Measurements from ENCODE around the gene ZNF780B.
"Not testable (repeated sequence)": the region's sequence is repeated elsewhere in the genome, so short reads cannot be mapped to it uniquely, and the experiment has no call there.

The ZNF780B gene

DNA sequence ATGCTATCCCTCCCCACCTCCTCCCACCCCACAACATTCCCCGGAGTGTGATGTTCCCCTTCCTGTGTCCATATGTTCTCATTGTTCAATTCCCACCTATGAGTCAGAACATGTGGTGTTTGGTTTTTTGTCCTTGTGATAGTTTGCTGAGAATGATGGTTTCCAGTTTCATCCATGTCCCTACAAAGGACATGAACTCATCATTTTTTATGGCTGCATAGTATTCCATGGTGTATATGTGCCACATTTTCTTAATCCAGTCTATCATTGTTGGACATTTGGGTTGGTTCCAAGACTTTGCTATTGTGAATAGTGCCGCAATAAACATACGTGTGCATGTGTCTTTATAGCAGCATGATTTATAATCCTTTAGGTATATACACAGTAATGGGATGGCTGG is 18.0 kb downstream of the ZNF780B start:
- DNase-seq (ENCODE audit: low spot score) = not testable (repeated sequence)

DNA sequence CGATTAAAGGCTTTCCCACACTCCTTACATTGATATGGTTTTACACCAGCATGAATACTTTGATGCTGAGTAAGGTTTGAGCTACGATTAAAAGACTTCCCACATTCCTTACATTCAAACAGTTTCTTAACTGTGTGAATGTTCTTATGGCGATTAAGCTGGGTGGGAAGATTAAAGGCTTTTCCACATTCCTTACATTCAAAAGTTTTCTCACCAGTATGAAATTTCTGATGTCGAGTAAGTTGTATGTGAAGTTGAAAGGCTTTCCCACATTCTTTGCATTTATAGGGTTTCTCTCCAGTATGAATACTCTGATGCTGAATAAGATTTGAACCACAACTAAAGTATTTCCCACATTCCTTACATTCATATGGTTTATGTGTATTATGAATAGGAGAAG is 20.0 kb downstream of the ZNF780B start:
- no peak for DNase-seq (ENCODE audit: low spot score)

DNA sequence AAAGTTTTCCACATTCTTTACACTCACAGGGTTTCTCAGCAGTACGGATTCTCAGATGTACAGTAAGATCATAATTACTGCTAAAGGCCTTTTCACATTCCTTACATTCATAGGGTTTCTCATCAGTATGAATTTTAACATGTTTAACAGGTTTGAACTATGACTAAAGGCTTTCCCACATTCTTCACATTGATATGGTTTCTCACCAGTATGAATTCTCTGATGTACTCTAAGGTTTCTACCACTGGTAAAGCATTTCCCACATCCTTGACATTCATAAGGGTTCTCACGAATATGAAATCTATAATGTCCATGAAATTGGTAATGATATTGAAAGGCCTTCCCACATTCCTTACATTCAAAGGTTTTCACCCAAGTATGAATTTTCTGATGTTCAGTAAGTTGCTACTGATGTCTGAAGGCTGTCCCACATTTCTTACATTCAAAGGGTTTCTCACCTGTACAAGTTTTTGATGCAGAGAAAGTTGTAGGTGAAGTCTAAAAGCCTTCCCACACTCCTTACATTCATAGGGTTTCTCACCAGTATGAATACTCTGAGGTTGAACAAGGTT is 22.0 kb downstream of the ZNF780B start:
- DNase-seq (ENCODE audit: low spot score) = no peak

DNA sequence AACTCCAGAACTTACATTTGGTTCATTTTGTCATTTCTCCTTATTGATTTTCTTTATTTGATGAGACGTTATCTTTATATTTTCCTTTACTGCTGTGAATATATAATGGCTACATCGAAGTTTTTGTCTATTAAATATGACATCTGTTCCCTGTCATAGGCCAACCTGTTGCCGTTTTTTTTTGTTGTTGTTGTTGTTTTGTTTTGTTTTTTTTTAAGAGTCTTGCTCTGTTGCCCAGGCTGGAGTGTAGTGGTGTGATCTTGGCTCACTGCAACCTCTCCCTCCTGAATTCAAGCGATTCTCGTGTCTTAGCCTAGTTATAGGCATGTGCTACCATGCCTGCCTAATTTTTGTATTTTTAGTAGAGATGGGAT is 29.4 kb downstream of the ZNF780B start:
- no peak for DNase-seq (ENCODE audit: low spot score)

DNA sequence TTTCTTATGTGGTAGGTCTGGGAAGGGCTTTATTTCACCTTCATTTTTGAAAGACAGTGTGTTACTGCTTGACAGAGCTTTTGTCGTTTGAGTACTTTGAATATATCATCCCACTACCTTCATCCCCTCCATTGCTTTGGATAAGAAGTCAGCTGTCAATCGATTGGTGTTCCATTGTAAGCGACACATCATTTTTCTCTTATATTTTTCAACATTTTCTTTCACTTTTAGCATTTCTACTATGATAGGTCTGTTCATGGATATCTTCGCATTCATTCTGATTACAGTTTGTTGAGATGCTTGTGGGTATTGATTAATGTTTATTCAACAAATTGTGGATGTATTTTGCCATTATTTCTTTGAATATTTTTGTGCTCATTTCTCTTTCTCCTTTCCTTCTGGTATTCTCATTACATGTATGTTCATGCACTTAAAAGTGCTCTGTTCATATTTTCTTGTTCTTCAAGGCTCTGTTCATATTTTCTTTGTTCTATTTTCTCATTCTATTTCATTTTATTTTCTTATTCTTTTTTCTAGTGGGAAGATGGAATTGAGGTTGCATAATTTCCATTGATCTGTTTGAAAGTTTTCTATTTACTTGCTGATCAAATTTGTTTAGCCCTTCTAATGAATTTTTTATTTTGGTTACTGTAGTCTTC is 30.0 kb downstream of the ZNF780B start:
- no peak for DNase-seq (ENCODE audit: low spot score)

DNA sequence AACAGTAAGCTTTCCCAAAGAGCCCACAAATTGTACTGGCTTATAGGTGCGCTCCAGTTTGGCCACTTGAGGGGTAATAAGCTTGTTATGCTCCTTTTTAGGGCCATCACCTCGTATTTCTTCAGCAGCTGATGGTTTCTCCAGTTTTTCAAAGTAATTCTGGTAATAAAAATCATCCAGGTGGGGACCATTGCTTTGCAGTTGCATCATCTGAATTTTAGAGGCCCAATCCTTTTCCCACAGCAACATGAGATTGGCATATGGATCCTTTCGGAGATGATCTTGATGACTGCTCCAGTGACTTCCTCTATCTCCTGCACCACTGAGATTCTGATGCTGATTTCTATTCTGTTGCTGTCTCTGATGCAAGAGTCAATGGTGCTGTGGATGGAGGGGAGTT is 32.1 kb downstream of the ZNF780B start:
- DNase-seq (ENCODE audit: low spot score) = no peak

GRCh38 chr19:40013991-40014390 is 42.0 kb downstream of the ZNF780B start:
- DNase-seq (ENCODE audit: low spot score) = no peak

DNA sequence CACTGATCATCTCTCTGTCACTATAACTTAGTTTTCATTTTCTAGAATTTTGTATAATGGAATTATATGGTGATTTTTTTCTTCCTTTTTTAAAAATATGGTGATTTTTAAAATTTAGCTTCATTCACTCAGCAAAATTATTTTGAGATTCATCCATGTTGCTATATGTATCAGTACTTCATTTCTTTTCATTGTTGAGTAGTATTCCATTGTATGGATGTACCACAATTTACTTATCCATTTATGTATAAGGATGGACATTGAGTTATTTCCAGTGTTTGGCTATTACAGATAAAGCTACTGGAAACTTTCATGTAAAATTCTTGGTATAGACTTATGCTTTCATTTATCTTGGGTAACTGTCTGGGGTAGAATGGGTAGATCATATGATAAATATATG is 46.4 kb downstream of the ZNF780B start:
- no peak for DNase-seq (ENCODE audit: low spot score)

GRCh38 chr19:40006273-40006691 is 49.7 kb downstream of the ZNF780B start:
- no peak for DNase-seq (ENCODE audit: low spot score)

DNA sequence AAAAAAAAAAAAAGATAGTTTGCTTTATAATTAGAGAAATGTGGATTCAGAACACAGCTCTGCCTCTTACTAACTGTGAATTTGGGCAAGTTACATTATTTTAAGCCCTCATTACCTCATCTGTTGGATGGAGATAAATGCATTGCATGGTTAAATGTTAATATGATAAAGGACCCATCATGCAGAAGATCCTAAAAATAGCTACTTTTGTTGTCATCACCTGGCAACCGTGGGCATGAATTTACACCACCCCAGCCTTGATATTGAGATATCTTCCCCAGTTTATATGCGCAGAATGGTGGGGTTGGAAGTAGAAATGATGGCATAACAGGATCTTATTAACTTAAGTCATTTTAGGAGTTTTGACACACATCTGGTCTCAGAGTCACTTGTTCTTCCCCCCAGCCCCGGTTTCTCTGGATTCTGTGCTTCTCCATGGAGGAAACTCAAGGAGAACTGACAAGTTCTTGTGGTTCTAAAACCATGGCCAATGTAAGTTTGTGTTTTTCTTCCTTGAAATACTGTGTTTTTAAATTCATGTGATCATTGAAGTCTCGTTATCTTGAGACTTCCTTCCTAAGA is 50.2 kb downstream of the ZNF780B start:
- DNase-seq (ENCODE audit: low spot score) = no peak

DNA sequence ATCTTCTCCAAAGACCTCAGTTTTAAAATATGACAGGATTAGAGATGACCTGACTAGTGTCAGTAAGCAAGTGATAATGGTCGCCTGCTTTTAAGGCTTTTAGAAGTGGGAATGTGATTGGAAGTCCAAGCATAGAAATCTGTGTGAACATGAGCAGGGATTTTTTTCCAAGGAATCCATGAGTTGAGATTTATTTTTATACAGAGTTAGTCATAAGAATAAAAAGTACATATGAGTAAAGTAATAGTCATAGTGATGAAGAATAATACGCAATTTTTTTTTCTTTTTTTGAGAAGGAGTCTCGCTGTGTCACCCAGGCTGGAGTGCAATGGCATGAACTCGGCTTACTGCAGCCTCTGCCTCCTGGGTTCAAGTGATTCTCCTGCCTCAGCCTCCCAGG is 57.5 kb downstream of the ZNF780B start:
- no peak for DNase-seq (ENCODE audit: low spot score)

DNA sequence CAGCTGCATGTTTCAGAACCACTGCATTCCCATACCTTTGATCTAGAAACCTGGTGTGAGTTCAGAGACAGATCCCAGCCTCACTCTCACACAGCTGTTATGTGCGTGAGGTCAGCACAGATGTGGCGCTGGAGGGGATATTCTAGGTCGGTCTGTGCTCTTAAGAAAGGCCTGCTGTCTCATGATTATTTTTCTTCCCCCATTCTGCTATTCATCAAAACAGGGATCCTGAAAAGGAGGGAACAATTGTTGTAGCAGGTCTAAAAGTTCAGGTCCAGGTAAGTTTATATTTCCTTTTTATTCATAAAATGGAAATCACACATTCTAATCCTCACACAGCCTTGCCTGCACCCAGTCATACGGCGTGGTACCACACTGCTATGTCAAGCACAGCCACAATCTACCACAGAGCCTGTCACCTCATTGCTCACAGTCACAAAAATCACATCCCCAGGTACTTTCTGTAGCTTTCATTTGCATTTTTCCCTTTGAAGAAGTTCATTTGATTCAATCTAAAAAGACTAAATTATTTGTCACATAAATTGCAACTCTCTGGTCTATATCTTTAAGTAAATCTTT is 58.3 kb downstream of the ZNF780B start:
- DNase-seq (ENCODE audit: low spot score) = no peak

- peak; percentile 92 for DNase-seq (ENCODE audit: low spot score)
Observed at GRCh38 chr19:39996811-39997637, 59.0 kb downstream of the ZNF780B start, which contains the start of gene ZNF546. Gene ZNF546, plus strand, starts transcription at chr19:39997060. Its CDS starts 1,267 bp downstream, at chr19:39998327.

DNA sequence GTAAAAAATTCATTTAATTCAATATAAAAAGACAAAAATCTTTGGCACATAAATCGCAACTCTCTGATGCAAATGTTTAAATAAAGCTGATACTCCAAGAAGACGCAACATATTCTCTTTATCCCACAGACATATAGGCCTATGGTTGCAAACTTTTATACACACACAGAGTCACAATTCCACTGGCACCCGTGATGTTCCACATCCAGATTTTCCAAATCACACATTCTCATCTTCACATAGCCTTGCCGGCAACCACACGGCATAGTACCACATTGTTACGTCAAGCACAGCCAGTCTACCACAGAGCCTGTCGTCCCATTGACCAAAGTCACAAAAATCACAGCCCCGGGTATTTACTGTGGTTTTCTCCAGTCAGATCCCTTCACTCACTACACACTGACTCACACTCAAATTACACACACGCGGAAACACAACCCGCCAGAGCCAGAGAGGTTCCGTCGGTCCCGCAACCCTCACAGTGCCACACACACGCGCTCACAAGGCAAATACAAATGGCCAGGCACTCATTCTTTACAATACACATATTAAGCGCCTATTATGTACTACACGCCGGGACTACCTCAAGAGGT is 59.7 kb downstream of the ZNF780B start:
- DNase-seq (ENCODE audit: low spot score) = peak; percentile 33

- DNase-seq (ENCODE audit: low spot score) = peak; percentile 22
Observed at GRCh38 chr19:39995794-39996193, 60.2 kb downstream of the ZNF780B start.

- no peak for DNase-seq (ENCODE audit: low spot score)
Observed at GRCh38 chr19:39994361-39994760, 61.7 kb downstream of the ZNF780B start.

DNA sequence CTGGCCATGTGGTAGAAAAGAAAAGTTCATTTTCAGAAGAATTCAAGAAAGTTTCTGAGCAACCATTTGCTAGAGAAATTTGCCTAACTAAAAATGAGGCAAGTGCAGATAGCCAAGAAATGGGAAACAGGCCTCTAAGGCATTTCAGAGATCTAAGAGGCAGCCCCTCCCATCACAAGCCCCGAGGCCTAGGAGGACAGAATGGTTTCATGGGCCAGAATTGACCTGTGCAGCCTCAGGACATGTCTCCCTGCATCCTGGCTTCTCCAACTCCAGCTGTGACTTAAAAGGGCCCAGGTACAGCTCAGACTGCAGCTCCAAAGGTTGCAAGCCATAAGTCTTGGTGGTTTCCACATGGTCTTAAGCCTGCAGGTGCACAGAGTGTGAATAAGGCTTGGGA is 62.4 kb downstream of the ZNF780B start:
- no peak for DNase-seq (ENCODE audit: low spot score)

DNA sequence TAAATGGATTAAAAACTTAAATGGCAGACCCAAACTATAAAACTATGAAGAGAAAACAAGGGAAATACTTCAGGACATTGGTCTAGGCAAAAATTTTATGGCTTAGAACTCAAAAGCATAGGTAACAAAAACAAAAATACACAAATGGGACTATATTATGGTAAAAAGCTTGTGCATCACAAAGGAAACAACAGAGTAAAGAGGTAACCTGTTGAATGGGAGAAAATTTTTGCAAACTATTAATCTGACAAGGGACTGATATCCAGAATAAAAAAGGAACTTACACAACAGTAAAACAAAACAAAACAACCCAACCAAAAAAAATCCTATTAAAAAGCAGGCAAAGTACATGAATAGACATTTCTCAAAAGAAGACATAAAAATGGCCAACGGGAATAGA is 68.4 kb downstream of the ZNF780B start:
- DNase-seq (ENCODE audit: low spot score) = no peak

DNA sequence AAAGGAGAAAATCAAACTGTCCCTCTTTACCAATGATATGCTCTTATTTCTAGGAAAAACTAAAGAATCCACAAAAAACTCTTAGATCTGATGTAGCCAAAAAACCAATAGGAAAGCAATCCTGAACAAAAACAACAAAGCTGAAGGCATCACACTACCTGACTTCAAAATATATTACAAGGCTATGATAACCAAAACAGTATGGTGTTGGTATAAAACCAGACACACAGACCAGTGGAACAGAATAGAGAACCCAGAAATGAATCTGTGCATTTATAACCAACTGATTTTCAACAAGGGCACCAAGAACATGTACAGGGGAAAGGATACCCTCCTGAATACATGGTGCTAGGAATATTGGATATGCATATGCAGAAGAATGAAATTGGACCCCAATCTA is 68.9 kb downstream of the ZNF780B start:
- DNase-seq (ENCODE audit: low spot score) = no peak

GRCh38 chr19:39986643-39987042 is 69.4 kb downstream of the ZNF780B start:
- no peak for DNase-seq (ENCODE audit: low spot score)

DNA sequence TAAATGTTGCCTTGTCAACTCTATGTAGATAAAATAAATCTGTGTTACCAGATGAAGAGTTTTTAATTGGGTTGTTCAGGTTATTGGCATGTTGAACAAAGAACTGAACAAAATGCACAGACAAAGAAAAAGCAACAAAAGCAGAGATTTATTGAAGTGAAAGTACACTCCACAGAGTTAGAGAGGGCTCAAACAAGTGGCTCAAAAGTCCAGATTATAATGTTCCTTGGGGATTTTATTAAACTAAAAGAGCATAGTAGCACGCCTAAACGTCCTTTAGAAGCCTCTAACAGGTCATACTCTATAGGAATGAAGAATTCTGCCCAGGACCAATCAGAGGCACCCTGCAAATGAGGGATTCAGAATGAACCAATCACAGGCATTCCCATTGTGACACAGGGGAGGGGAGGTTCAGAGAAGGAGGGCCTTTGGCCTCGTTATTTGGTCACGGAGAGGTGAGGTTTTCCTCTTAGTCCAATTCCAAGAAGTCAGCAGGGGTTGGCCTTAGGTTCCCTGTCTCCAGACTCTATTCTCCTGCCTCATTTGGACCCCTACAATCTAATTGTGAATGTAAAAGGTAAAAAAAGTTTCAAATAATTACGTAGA is 72.2 kb downstream of the ZNF780B start:
- DNase-seq (ENCODE audit: low spot score) = no peak

DNA sequence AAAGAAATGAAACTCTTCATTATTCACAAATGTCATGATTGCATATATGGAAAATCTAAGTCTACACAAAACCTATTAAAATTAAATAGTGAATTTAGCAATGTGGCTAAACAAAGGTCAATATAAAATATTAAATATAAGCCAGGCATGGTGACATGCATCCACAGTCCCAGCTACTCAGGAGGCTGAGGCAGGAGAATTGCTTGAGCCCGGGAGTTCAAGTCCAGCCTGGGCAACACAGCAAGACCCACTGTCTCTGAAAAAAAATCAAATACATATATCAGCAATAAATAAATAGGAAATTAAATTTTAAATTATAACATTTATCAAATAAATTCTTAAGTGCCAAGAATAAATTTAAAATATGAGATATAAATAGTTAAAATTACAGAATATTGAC is 73.1 kb downstream of the ZNF780B start:
- no peak for DNase-seq (ENCODE audit: low spot score)

Measured in Ammon's horn (tissue), 1 donor.